GM18861 (cell line): ENCODE measurements around the gene PARP3.

ENCODE experiments used
- ATAC-seq: cut with Tn5 transposase; IDR thresholded peaks from one replicate; pipeline ENCODE4 v1.9.1; 2021; ENCODE audit not compliant: unreplicated experiment

PARP3 gene

GRCh38 chr3:51947215-51947900, 5.2 kb downstream of the PARP3 start:
- no peak for ATAC-seq

GRCh38 chr3:51948016-51948580, 5.9 kb downstream of the PARP3 start:
- ATAC-seq: no peak

- ATAC-seq: no peak
Measured at GRCh38 chr3:51949121-51949520, 7.0 kb downstream of the PARP3 start.

GRCh38 chr3:51950899-51951298, 8.7 kb downstream of the PARP3 start:
- no peak for ATAC-seq

- ATAC-seq: no peak
Measured at GRCh38 chr3:51953445-51953844, 11.3 kb downstream of the PARP3 start.

- no peak for ATAC-seq
Measured at GRCh38 chr3:51954105-51954504, 11.9 kb downstream of the PARP3 start.

GRCh38 chr3:51954713-51955112, 12.6 kb downstream of the PARP3 start:
- no peak for ATAC-seq

GRCh38 chr3:51955175-51955892, 13.2 kb downstream of the PARP3 start, which contains the start of gene GPR62:
Gene GPR62, plus strand, starts transcription at chr3:51955381. Its CDS starts 272 bp downstream, at chr3:51955653.
- no peak for ATAC-seq

GRCh38 chr3:51955893-51956770, 14.0 kb downstream of the PARP3 start:
- no peak for ATAC-seq

- ATAC-seq: no peak
Measured at GRCh38 chr3:51957520-51958205, 15.5 kb downstream of the PARP3 start.

GRCh38 chr3:51958603-51959521, 16.7 kb downstream of the PARP3 start:
- no peak for ATAC-seq

- ATAC-seq: no peak
Measured at GRCh38 chr3:51959651-51960050, 17.5 kb downstream of the PARP3 start.

- no peak for ATAC-seq
Measured at GRCh38 chr3:51960386-51960785, 18.2 kb downstream of the PARP3 start.

- ATAC-seq: no peak
Measured at GRCh38 chr3:51961011-51961410, 18.8 kb downstream of the PARP3 start.

- ATAC-seq: no peak
Measured at GRCh38 chr3:51961602-51962569, 19.7 kb downstream of the PARP3 start.

GRCh38 chr3:51962854-51963530, 20.8 kb downstream of the PARP3 start:
- ATAC-seq: no peak

- ATAC-seq: no peak
Measured at GRCh38 chr3:51963951-51964451, 21.8 kb downstream of the PARP3 start.

- ATAC-seq: no peak
Measured at GRCh38 chr3:51964521-51964920, 22.4 kb downstream of the PARP3 start.
